PFSK-1 (cell line): Measurements from ENCODE around the gene HTR4.

Experiments
- POLR2AphosphoS5 ChIP-seq: IDR thresholded peaks from 2 replicates; pipeline ENCODE4 v1.6.1; 2012; ENCODE audit warnings: low read depth, mild to moderate bottlenecking, control low read depth, low read length, moderate library complexity
- REST ChIP-seq, 2 experiments: IDR thresholded peaks; 2 replicates each; pipeline versions ENCODE4 v1.6.1 to v1.8.0; 2011 to 2012; ENCODE audit warnings: low read depth in 2 of 2, low read length in 2 of 2, control low read depth in 1 of 2, inconsistent platforms in 1 of 2, mild to moderate bottlenecking in 1 of 2, moderate library complexity in 1 of 2; ENCODE audit not compliant: insufficient read depth in 1 of 2
- TAF1 ChIP-seq: IDR thresholded peaks from 2 replicates; pipeline ENCODE4 v1.6.1; 2012; ENCODE audit warnings: low read length, control low read depth, borderline replicate concordance; ENCODE audit not compliant: insufficient read depth

- TF ChIP-seq POLR2AphosphoS5 (no peak), TAF1 (no peak), REST (IDR thresholded peaks at IDR 0.05; ENCODE audit: insufficient read depth in 1 of 2, low read depth in 2 of 2, low read length in 2 of 2) (no peak)
Measured at GRCh38 chr5:148690945-148691344, 36.6 kb upstream of the HTR4 start.
